ENCODE measurements around the gene CMTM8. TPM values are rescaled to one million over a fixed set of nuclear protein-coding genes. Genes with fewer than 3 reads are reported as not detected.
"Not testable (repeated sequence)": the region's sequence is repeated elsewhere in the genome, so short reads cannot be mapped to it uniquely, and the experiment has no call there.

Gene CMTM8
- total and polyA plus RNA-seq, 10 of the 15 experiments (the other 5 are each of a cell fraction or from before 2014, with no cell fraction given): 0.11 to 0.23 TPM; not detected in 8

DNA sequence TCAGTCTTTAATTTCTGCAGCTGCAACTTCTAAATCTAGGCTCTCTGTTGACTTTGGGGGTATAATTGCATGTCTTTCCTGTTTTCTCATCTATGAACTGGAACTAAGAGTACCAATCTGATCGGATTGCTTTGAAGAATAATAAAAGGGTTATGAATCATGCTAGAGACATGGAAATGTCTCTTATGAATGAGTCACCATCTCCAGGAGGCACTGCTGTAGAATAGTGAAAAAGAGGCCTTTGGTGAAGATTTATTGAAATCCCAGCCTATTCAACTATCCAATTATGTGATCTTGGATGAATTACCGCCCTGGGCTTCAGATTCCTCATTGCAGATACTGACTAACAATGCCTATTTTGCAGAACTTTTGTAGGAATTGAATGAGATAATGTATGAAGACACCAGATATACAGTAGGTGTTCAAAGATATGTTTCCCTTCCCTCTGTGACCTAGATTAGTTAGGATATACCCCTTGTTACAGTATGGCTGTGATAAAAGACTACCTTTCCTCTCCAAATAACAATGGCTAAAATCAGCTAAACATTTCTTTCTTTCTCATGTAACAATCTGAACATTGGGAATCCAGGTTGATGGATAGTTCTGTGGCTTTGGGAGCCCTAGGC is 11.5 kb upstream of the CMTM8 start:
- ChIA-PET POLR2A (no interaction called here), CTCF (no interaction called here), RAD21 (ENCODE audit: unreplicated experiment) (no interaction called here), SMC1A (ENCODE audit: uncharacterized antibody, unreplicated experiment) (no interaction called here)
- ATAC-seq (no peak), DNase-seq (ENCODE audit: low read depth, low spot score) (no peak), FAIRE-seq (no peak)
- Histone ChIP-seq H3K4me1 (ENCODE audit: control insufficient read depth, insufficient read depth, low read length) (no peaks in the 10 kb centered on the region), H3K4me2 (ENCODE audit: control insufficient read depth, insufficient read depth) (no peak overlapping the region), H3K27me3 (replicated peaks in 1 of 2; ENCODE audit: control insufficient read depth in 2 of 2, insufficient read depth in 2 of 2, low read length in 1 of 2) (peaks cover 0 to 2% of the 10 kb centered on the region in 2 experiments; a peak in 3 of 4 replicates), H3K36me3 (ENCODE audit: control insufficient read depth in 2 of 2, insufficient read depth in 2 of 2, low read length in 1 of 2) (no peaks in the 10 kb centered on the region), H3K9me3 (replicated peaks; ENCODE audit: control insufficient read depth, insufficient read depth, low read length) (no peaks in the 10 kb centered on the region), H3K79me2 (ENCODE audit: control insufficient read depth, insufficient read depth, low read length) (no peaks in the 10 kb centered on the region), H3K9ac (ENCODE audit: control insufficient read depth, insufficient read depth, low read length) (no peak overlapping the region), H3K4me3 (no peak overlapping the region), H4K20me1 (ENCODE audit: control insufficient read depth, insufficient read depth) (no peaks in the 10 kb centered on the region), H3K27ac (ENCODE audit: control insufficient read depth, insufficient read depth) (no peak overlapping the region), H2AFZ (ENCODE audit: control insufficient read depth, low read depth, low read length) (no peak overlapping the region)
- BruUV-seq (replicated peaks): no TSS peak
- WGBS (ENCODE audit: insufficient coverage, insufficient replicate concordance, low lambda C conversion rate, missing lambda C conversion rate): 14% methylated on average over 2 of the region's 2 CpGs
- TF ChIP-seq RAD51 (IDR thresholded peaks at IDR 0.05): no peak
- no peak for TF ChIP-seq PML (IDR thresholded peaks at IDR 0.05; ENCODE audit: low read length)
- no peak for TF ChIP-seq E2F4 (IDR thresholded peaks at IDR 0.05; ENCODE audit: low read depth, low read length)
- intact Hi-C loops (cut with micrococcal nuclease; ENCODE audit: unreplicated experiment): no loop called here
- in situ Hi-C loops (cut with MboI): no loop called here

DNA sequence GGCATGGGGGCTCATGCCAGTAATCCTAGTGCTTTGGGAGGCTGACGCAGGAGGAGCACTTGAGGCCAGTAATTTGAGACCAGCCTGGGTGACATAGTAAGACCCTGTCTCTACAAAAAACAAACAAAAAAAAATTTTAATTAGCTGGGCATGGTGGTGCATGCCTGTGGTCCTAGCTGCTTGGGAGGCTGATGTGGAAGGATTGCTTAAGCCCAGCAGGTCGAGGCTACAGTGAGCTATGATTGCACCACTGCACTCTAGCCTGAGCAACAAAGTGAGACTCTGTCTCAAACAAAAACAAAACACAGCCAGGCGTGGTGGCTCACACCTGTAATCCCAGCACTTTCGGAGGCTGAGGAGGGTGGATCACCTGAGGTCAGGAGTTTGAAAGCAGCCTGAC is 9.7 kb upstream of the CMTM8 start:
- RAD21 ChIA-PET (ENCODE audit: unreplicated experiment); H3K36me3 ChIP-seq (ENCODE audit: control insufficient read depth in 2 of 2, insufficient read depth in 2 of 2, low read length in 1 of 2); H3K27me3 ChIP-seq (replicated peaks in 1 of 2; ENCODE audit: control insufficient read depth in 2 of 2, insufficient read depth in 2 of 2, low read length in 1 of 2); H3K9me3 ChIP-seq (replicated peaks; ENCODE audit: control insufficient read depth, insufficient read depth, low read length); DNase-seq (ENCODE audit: low read depth, low spot score); H3K4me2 ChIP-seq (ENCODE audit: control insufficient read depth, insufficient read depth); H3K4me3 ChIP-seq; SMC1A ChIA-PET (ENCODE audit: uncharacterized antibody, unreplicated experiment); POLR2A ChIA-PET; FAIRE-seq; CTCF ChIA-PET; intact Hi-C loops (cut with micrococcal nuclease; ENCODE audit: unreplicated experiment); H3K4me1 ChIP-seq (ENCODE audit: control insufficient read depth, insufficient read depth, low read length); ATAC-seq; H3K79me2 ChIP-seq (ENCODE audit: control insufficient read depth, insufficient read depth, low read length); BruUV-seq (replicated peaks); H4K20me1 ChIP-seq (ENCODE audit: control insufficient read depth, insufficient read depth); H3K9ac ChIP-seq (ENCODE audit: control insufficient read depth, insufficient read depth, low read length); H2AFZ ChIP-seq (ENCODE audit: control insufficient read depth, low read depth, low read length); in situ Hi-C loops (cut with MboI); H3K27ac ChIP-seq (ENCODE audit: control insufficient read depth, insufficient read depth): not testable (repeated sequence)
- WGBS (ENCODE audit: insufficient coverage, insufficient replicate concordance, low lambda C conversion rate, missing lambda C conversion rate): 19% methylated on average over 4 of the region's 4 CpGs
